ENCODE results near the gene ATG4B. TPM values are rescaled to one million over a fixed set of nuclear protein-coding genes. Genes with fewer than 3 reads are reported as not detected.

Gene ATG4B
- total RNA-seq, 1 donor from 2014 or later, result 101 TPM

- DNase-seq (no peak), ATAC-seq (ENCODE audit: low read depth) (no peak)
- TF ChIP-seq CTCF (IDR thresholded peaks at IDR 0.05), result no peak
- CTCF ChIA-PET, result no interaction called here
- Mint-ChIP-seq H3K4me1 (no peaks in the 10 kb centered on the region), H3K4me3 (no peak overlapping the region), H3K27me3 (no peaks in the 10 kb centered on the region), H3K9me3 (no peaks in the 10 kb centered on the region), H3K27ac (no peak overlapping the region), H3K36me3 (ENCODE audit: low read depth) (peaks cover 41% of the 10 kb centered on the region)
- intact Hi-C loops (cut with micrococcal nuclease), result no loop called here
- POLR2A ChIA-PET, result interaction anchor here (0.9 kb wide), 1 partner anchor 11 kb away, joined by 4 read pairs; the partner anchor contains the start of gene ATG4B
Observed at GRCh38 chr2:241648453-241648852, 11.0 kb downstream of the ATG4B start.

- ChIA-PET POLR2A (interaction anchor here (0.7 kb wide), 1 partner anchor 11 kb away, joined by 4 read pairs; no protein-coding TSS in a partner anchor), CTCF (no interaction called here)
- TF ChIP-seq CTCF (IDR thresholded peaks at IDR 0.05), result no peak
- ATAC-seq (ENCODE audit: low read depth) (no peak), DNase-seq (no peak)
- intact Hi-C loops (cut with micrococcal nuclease), result no loop called here
- Mint-ChIP-seq H3K4me1 (no peaks in the 10 kb centered on the region), H3K4me3 (no peak overlapping the region), H3K27ac (no peak overlapping the region), H3K36me3 (ENCODE audit: low read depth) (peaks cover 45% of the 10 kb centered on the region), H3K27me3 (no peaks in the 10 kb centered on the region), H3K9me3 (no peaks in the 10 kb centered on the region)
Observed at GRCh38 chr2:241649404-241649803, 11.9 kb downstream of the ATG4B start.

GRCh38 chr2:241649927-241650326 lies 12.4 kb downstream of the ATG4B start:
- Mint-ChIP-seq H3K27ac (no peak overlapping the region), H3K4me1 (no peaks in the 10 kb centered on the region), H3K4me3 (no peak overlapping the region), H3K36me3 (ENCODE audit: low read depth) (peaks cover 49% of the 10 kb centered on the region), H3K27me3 (no peaks in the 10 kb centered on the region), H3K9me3 (no peaks in the 10 kb centered on the region)
- ATAC-seq (ENCODE audit: low read depth) (no peak), DNase-seq (no peak)
- intact Hi-C loops (cut with micrococcal nuclease), result no loop called here
- POLR2A ChIA-PET, result no interaction called here
- CTCF ChIA-PET, result no interaction called here
- TF ChIP-seq CTCF (IDR thresholded peaks at IDR 0.05), result no peak

- ChIA-PET POLR2A (no interaction called here), CTCF (no interaction called here)
- Mint-ChIP-seq H3K27me3 (no peaks in the 10 kb centered on the region), H3K36me3 (ENCODE audit: low read depth) (peaks cover 62% of the 10 kb centered on the region), H3K4me3 (no peak overlapping the region), H3K9me3 (no peaks in the 10 kb centered on the region), H3K27ac (no peak overlapping the region), H3K4me1 (no peaks in the 10 kb centered on the region)
- DNase-seq (no peak), ATAC-seq (ENCODE audit: low read depth) (no peak)
- intact Hi-C loops (cut with micrococcal nuclease), result no loop called here
- TF ChIP-seq CTCF (IDR thresholded peaks at IDR 0.05), result no peak
Observed at GRCh38 chr2:241652142-241652541, 14.6 kb downstream of the ATG4B start.

GRCh38 chr2:241652722-241653121 lies 15.2 kb downstream of the ATG4B start:
- no peaks in the 10 kb centered on the region for H3K9me3 Mint-ChIP-seq
- no peak for ATAC-seq (ENCODE audit: low read depth)
- H3K4me3 Mint-ChIP-seq, result no peak overlapping the region
- intact Hi-C loops (cut with micrococcal nuclease), result no loop called here
- ChIA-PET POLR2A (no interaction called here), CTCF (no interaction called here)
- no peaks in the 10 kb centered on the region for H3K27me3 Mint-ChIP-seq
- H3K27ac Mint-ChIP-seq, result no peak overlapping the region
- DNase-seq, result no peak
- no peak for TF ChIP-seq CTCF (IDR thresholded peaks at IDR 0.05)
- H3K4me1 Mint-ChIP-seq, result no peaks in the 10 kb centered on the region
- H3K36me3 Mint-ChIP-seq (ENCODE audit: low read depth), result peaks cover 67% of the 10 kb centered on the region
